HG03097 (cell line): Measurements from ENCODE around the gene AP1S1.

ENCODE experiments used
- ATAC-seq: cut with Tn5 transposase; IDR thresholded peaks from one replicate; pipeline ENCODE4 v1.9.1; 2021; ENCODE audit not compliant: unreplicated experiment, low FRiP score

Gene AP1S1

GRCh38 chr7:101169838-101170551 is 15.7 kb downstream of the AP1S1 start:
- ATAC-seq = peak; percentile 44

- no peak for ATAC-seq
These were observed 16.6 kb downstream of the AP1S1 start for GRCh38 chr7:101170617-101171441.

DNA sequence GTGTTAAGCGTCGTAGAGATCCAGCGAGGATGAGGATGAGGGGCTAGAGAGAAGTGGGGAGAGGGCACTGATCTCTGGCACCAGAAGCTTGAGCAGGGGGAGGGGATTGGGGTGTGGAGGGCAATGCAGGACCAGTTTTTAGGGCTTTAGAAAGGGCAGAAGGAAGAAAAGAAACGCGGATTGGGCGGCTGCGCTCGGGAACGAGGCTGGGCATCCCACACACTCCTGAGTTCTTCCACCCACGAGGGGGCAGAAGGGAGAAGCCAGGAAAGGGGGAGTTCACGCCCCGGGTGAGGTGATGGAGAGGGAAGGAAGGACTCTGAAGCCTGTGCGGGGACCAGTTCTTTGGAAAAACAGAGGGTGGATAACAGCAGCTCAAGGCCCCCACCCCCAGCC is 17.2 kb downstream of the AP1S1 start:
- no peak for ATAC-seq

DNA sequence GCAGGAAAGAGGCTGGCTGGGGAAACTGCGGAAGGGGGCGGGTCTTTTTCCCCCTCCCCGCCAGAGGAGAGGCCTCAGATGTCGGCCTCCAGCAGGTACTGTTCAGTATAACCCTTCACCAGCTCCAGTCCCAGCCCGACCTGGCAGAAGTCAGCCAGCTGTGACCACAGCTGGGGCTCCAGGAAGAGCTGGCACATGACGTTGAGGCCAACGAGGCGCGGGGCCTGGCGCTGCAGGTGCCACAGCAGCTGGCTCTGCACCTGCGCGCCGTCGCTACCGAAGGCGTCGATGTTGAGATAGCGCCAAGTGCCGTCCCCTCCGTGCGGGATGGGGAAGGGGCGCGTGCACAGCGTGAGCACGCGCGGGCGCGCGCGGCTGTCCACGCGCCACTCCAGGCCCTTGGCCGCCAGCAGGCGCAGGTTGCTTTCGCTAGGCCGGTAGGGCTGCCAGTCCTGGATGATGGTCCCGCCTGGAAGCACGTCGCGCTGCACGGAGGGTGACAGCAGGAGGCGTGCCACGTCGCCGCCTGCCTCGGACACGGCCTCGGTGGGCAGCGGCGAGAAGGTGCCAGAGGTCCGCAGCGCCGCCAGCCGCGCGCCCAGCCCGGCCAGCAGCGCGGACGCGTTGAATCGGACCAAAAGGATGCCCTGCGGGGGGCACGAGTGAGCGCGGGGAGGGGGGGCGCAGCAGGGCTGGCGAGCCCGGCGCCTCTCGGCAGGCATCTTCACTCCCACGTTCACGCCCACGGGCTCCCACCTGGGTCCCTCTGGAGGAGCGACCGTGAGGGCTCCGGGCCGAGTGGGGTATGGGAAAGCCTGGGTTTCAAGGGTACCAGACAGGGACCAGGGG is 18.0 kb downstream of the AP1S1 start:
- ATAC-seq = no peak

- ATAC-seq = no peak
These were observed 18.8 kb downstream of the AP1S1 start for GRCh38 chr7:101172854-101173751.

DNA sequence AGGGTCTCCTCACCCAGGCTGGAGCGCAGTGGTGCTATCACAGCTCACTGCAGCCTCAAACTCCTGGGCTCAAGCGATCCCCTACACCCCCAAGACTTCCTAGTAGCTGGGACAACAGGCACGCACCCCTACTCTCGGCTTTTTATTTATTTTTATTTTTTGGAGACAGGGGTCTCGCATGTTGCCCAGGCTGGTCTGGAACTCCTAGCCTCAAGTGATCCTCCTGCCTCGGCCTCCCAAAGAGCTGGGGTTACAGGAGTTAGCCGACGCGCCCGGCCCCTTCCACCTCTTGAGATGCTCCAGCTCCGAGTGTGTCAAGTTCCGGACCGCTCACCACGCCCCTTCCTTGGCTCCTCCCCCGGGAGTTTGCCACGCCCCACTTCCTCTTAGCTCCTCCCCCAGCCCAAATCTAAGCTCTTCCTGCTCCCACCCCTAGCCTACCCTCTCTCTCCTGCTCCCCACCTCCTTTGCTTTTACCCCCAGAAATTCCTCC is 19.5 kb downstream of the AP1S1 start:
- no peak for ATAC-seq

- no peak for ATAC-seq
These were observed 20.1 kb downstream of the AP1S1 start for GRCh38 chr7:101174322-101174854.

GRCh38 chr7:101175664-101176063 is 21.4 kb downstream of the AP1S1 start:
- no peak for ATAC-seq

GRCh38 chr7:101177644-101178043 is 23.4 kb downstream of the AP1S1 start:
- no peak for ATAC-seq

- ATAC-seq = no peak
These were observed 24.8 kb downstream of the AP1S1 start for GRCh38 chr7:101179117-101179516.

- ATAC-seq = no peak
These were observed 25.4 kb downstream of the AP1S1 start for GRCh38 chr7:101179713-101180112.

GRCh38 chr7:101180130-101180755 is 26.0 kb downstream of the AP1S1 start, which contains the start of gene NAT16:
TSS of gene NAT16 (minus strand) at chr7:101180293. CDS start at chr7:101174807, 5,486 bp downstream.
- ATAC-seq = no peak

GRCh38 chr7:101185258-101185839 is 31.1 kb downstream of the AP1S1 start:
- no peak for ATAC-seq

GRCh38 chr7:101186194-101186593 is 31.9 kb downstream of the AP1S1 start:
- no peak for ATAC-seq

DNA sequence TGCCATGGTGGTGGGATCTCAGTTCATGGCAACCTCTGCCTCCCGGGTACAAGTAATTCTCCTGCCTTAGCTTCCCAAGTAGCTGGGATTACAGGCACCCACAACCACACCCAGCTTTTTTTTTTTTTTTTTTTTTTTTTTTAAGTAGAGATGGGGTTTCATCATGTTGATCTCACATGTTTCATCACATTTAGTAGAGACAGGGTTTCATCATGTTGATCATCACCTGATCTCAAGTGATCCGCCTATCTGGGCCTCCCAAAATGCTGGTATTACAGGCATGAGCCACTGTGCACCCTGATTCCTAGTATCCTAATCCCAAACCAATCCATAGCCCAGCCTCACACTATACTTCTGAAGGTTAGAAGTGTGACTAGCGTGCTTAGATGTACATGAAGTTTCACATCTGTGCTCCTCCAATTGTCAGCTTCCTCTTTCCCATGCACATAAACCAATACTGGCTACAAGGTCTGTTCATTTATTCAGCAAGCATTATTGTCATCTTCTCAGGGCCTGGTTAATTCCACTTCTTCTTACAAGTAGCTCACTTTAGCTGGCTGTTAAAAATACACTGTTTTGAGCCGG is 32.7 kb downstream of the AP1S1 start:
- ATAC-seq = no peak

DNA sequence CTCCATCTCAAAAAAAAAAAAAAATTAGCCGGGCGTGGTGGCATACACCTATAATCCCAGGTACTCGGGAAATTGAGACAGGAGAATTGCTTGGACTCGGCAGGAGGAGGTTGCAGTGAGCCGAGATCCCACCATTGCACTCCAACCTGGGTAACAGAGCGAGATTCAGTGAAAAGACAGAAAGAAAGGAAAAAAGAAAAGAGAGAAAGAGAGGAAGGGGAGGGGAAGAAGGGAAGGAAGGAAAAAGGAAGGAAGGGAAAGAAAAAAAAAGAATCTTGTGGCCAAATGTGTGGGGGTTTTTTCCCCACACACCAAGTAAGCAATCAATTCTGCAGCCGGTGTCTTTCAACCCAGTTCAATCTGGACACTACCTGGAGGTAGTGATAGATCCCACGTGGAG is 34.8 kb downstream of the AP1S1 start:
- ATAC-seq = no peak

DNA sequence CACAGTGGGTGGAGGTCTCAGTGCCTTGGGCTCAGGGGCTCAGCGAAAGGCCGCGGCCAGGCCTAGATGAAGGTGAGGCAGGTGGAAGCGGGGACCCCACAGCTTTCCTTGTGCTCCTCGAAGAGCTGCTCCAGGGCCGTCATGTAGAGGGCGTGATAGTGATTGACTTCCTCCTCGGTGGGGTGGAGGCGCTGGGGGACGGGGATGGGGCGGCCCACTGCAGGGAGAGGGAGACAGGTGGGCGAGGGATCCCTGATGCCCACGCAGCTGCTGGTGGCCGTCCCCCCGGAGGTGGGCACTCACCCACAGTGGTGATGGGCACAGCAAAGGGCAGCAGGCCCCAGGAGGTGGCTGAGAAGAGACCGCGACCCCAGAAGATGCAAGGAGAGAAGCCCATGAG is 41.6 kb downstream of the AP1S1 start:
- ATAC-seq = no peak

- no peak for ATAC-seq
These were observed 43.7 kb downstream of the AP1S1 start for GRCh38 chr7:101197991-101198390.
